Measurements from ENCODE around the gene TTC8.
"Not testable (repeated sequence)": the region's sequence is repeated elsewhere in the genome, so short reads cannot be mapped to it uniquely, and the experiment has no call there.

Gene TTC8

GRCh38 chr14:88824314-88825077 is at the start of gene TTC8:
TSS of gene TTC8 (plus strand) at chr14:88824651. CDS start at chr14:88824708, 57 bp downstream.
- DNase-seq = peak; percentile 86

- DNase-seq = no peak
Observed at GRCh38 chr14:88775532-88775931, 48.9 kb upstream of the TTC8 start.

GRCh38 chr14:88785911-88786310 is 38.5 kb upstream of the TTC8 start:
- DNase-seq = no peak

GRCh38 chr14:88786715-88787114 is 37.7 kb upstream of the TTC8 start:
- DNase-seq = no peak

- DNase-seq = not testable (repeated sequence)
Observed at GRCh38 chr14:88789573-88789972, 34.9 kb upstream of the TTC8 start.

- DNase-seq = no peak
Observed at GRCh38 chr14:88790501-88791251, 33.8 kb upstream of the TTC8 start.

GRCh38 chr14:88791252-88791621 is 33.2 kb upstream of the TTC8 start:
- DNase-seq = no peak

GRCh38 chr14:88791629-88792472 is 32.6 kb upstream of the TTC8 start:
- DNase-seq = no peak

GRCh38 chr14:88792473-88793258 is 31.8 kb upstream of the TTC8 start, which contains the start of gene EML5:
TSS of gene EML5 (minus strand) at chr14:88792953. CDS start at chr14:88792503, 450 bp downstream.
- DNase-seq = peak; percentile 86

GRCh38 chr14:88793259-88793625 is 31.2 kb upstream of the TTC8 start:
- DNase-seq = no peak

- no peak for DNase-seq
Observed at GRCh38 chr14:88798156-88798555, 26.3 kb upstream of the TTC8 start.

GRCh38 chr14:88799522-88799921 is 24.9 kb upstream of the TTC8 start:
- DNase-seq = no peak

GRCh38 chr14:88802596-88802995 is 21.9 kb upstream of the TTC8 start:
- no peak for DNase-seq

- DNase-seq = no peak
Observed at GRCh38 chr14:88804035-88804434, 20.4 kb upstream of the TTC8 start.

GRCh38 chr14:88804477-88804876 is 20.0 kb upstream of the TTC8 start:
- DNase-seq = no peak

- DNase-seq = no peak
Observed at GRCh38 chr14:88808359-88808758, 16.1 kb upstream of the TTC8 start.

- DNase-seq = no peak
Observed at GRCh38 chr14:88815980-88816379, 8.5 kb upstream of the TTC8 start.

- DNase-seq = no peak
Observed at GRCh38 chr14:88818018-88818417, 6.4 kb upstream of the TTC8 start.

- not testable (repeated sequence) for DNase-seq
Observed at GRCh38 chr14:88819674-88820073, 4.8 kb upstream of the TTC8 start.

- no peak for DNase-seq
Observed at GRCh38 chr14:88821378-88821777, 3.1 kb upstream of the TTC8 start.

GRCh38 chr14:88821888-88822287 is 2.6 kb upstream of the TTC8 start:
- no peak for DNase-seq

- DNase-seq = no peak
Observed at GRCh38 chr14:88823968-88824313, 510 bp upstream of the TTC8 start.

GRCh38 chr14:88825078-88825458 is 617 bp downstream of the TTC8 start:
- no peak for DNase-seq

Data from CD4-positive, alpha-beta T cell treated with Interferon gamma for 1 hour (primary cell).